Medulla oblongata (tissue), 1 donor: ENCODE measurements around the gene NR3C1.

ENCODE experiments used
- DNase-seq: peaks from one replicate; pipeline ENCODE4 v3.0.0-alpha.2; 2015; ENCODE audit errors: extremely low spot score

Gene NR3C1

GRCh38 chr5:143398451-143399237 is 4.8 kb downstream of the NR3C1 start:
- peak; percentile 60 for DNase-seq

GRCh38 chr5:143398053-143398355 is 5.5 kb downstream of the NR3C1 start:
- peak; percentile 32 for DNase-seq

- peak; percentile 53 for DNase-seq
Measured at GRCh38 chr5:143397302-143398052, 6.0 kb downstream of the NR3C1 start.

- DNase-seq = peak; percentile 41
Measured at GRCh38 chr5:143396353-143396940, 7.0 kb downstream of the NR3C1 start.

- DNase-seq = no peak
Measured at GRCh38 chr5:143395638-143396352, 7.7 kb downstream of the NR3C1 start.

- DNase-seq = no peak
Measured at GRCh38 chr5:143393524-143393923, 10.0 kb downstream of the NR3C1 start.

GRCh38 chr5:143390941-143391340 is 12.5 kb downstream of the NR3C1 start:
- DNase-seq = no peak

- DNase-seq = no peak
Measured at GRCh38 chr5:143390258-143390657, 13.2 kb downstream of the NR3C1 start.

- DNase-seq = no peak
Measured at GRCh38 chr5:143386725-143387124, 16.8 kb downstream of the NR3C1 start.

- DNase-seq = no peak
Measured at GRCh38 chr5:143384865-143385657, 18.4 kb downstream of the NR3C1 start.

GRCh38 chr5:143383988-143384387 is 19.5 kb downstream of the NR3C1 start:
- DNase-seq = no peak

- no peak for DNase-seq
Measured at GRCh38 chr5:143379606-143380005, 23.9 kb downstream of the NR3C1 start.

- no peak for DNase-seq
Measured at GRCh38 chr5:143376911-143377813, 26.3 kb downstream of the NR3C1 start.

- no peak for DNase-seq
Measured at GRCh38 chr5:143376195-143376779, 27.2 kb downstream of the NR3C1 start.

GRCh38 chr5:143374496-143375217 is 28.8 kb downstream of the NR3C1 start:
- DNase-seq = no peak

- DNase-seq = no peak
Measured at GRCh38 chr5:143373076-143373475, 30.4 kb downstream of the NR3C1 start.

GRCh38 chr5:143372187-143372829 is 31.2 kb downstream of the NR3C1 start:
- DNase-seq = no peak

GRCh38 chr5:143370440-143370839 is 33.0 kb downstream of the NR3C1 start:
- DNase-seq = no peak

- DNase-seq = no peak
Measured at GRCh38 chr5:143364061-143364460, 39.4 kb downstream of the NR3C1 start.
